ENCODE data around the gene ACAT2.

Gene ACAT2

DNA sequence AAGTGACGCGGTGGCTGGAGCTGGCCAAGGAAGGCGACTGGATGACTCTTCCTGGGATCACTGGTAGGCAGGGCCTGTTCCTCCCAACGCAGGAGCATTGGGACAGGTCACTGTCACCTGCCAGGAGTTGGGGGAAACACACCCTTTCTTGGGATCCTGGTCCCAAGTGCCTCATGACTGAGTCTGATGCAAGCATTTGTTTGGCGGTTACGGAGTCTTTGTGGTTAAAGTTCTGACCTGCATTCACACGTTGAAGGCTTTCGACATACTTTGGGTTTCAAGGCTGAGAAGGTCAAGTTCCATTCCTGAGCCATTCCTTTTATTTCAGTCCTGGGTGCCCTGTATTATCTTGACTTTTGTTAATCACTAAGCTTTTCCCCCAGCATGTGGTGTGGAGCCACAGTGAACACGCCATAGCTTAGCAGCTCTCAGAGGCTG is 44.2 kb downstream of the ACAT2 start (continued):
- TF ChIP-seq, protein P1, sequence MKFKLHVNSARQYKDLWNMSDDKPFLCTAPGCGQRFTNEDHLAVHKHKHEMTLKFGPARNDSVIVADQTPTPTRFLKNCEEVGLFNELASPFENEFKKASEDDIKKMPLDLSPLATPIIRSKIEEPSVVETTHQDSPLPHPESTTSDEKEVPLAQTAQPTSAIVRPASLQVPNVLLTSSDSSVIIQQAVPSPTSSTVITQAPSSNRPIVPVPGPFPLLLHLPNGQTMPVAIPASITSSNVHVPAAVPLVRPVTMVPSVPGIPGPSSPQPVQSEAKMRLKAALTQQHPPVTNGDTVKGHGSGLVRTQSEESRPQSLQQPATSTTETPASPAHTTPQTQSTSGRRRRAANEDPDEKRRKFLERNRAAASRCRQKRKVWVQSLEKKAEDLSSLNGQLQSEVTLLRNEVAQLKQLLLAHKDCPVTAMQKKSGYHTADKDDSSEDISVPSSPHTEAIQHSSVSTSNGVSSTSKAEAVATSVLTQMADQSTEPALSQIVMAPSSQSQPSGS (tag by site-specific recombination; IDR thresholded peaks at IDR 0.05; ENCODE audit: low read depth), result no peak
- TF ChIP-seq KLF9 (tag by site-specific recombination; IDR thresholded peaks at IDR 0.05; ENCODE audit: low read depth) (no peak), ZNF140 (tag by site-specific recombination; IDR thresholded peaks at IDR 0.05) (no peak), ZNF518A (tag by site-specific recombination; conservative IDR thresholded peaks at IDR 0.05; ENCODE audit: low read depth) (no peak), ZNF571 (tag by site-specific recombination; IDR thresholded peaks at IDR 0.05) (no peak), ZNF114 (tag by site-specific recombination; IDR thresholded peaks at IDR 0.05) (no peak), ZNF202 (tag by site-specific recombination; IDR thresholded peaks at IDR 0.05; ENCODE audit: borderline replicate concordance) (no peak), ZBTB44 (tag by site-specific recombination; IDR thresholded peaks at IDR 0.05) (no peak), KLF16 (tag by site-specific recombination; IDR thresholded peaks at IDR 0.05) (no peak)
- TF ChIP-seq, protein P2, sequence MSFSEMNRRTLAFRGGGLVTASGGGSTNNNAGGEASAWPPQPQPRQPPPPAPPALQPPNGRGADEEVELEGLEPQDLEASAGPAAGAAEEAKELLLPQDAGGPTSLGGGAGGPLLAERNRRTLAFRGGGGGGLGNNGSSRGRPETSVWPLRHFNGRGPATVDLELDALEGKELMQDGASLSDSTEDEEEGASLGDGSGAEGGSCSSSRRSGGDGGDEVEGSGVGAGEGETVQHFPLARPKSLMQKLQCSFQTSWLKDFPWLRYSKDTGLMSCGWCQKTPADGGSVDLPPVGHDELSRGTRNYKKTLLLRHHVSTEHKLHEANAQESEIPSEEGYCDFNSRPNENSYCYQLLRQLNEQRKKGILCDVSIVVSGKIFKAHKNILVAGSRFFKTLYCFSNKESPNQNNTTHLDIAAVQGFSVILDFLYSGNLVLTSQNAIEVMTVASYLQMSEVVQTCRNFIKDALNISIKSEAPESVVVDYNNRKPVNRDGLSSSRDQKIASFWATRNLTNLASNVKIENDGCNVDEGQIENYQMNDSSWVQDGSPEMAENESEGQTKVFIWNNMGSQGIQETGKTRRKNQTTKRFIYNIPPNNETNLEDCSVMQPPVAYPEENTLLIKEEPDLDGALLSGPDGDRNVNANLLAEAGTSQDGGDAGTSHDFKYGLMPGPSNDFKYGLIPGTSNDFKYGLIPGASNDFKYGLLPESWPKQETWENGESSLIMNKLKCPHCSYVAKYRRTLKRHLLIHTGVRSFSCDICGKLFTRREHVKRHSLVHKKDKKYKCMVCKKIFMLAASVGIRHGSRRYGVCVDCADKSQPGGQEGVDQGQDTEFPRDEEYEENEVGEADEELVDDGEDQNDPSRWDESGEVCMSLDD (tag by site-specific recombination; IDR thresholded peaks at IDR 0.05), result no peak

DNA sequence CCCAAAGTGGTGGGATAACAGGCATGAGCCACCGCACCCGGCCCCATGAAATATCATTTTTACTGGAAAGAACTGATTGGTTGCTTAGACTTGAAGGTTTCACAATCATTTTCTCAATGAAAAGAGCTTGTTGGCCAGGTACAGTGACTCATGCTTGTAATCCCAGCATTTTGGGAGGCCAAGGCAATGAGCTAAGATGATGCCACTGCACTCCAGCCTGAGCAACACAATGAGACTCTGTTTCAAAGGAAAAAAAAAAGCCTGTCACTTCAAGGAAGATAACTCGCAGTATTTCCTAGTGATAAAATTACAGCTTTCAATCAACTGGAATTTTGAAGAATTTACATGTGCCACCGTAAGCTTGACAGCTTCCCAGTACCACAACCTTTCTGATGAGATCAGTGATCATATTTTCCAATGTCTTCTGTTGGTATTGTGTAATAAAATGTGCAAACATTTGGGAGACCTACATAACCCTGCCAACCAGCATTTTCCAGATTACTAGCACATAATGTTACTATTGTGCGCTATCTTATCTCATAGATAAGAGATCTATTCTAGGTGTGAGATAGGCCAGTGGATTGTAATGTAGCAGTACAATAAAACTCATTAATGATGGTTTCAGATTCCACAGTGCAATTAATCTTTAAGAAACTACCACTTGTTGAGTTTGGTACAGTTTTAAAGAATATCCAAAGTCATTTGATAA is 45.5 kb downstream of the ACAT2 start:
- Histone ChIP-seq H3K9me3 (ENCODE audit: control insufficient read depth, insufficient read depth, low read depth, low read length) (no peaks in the 10 kb centered on the region), H3K27ac (ENCODE audit: extremely low read depth, low read depth, low read length) (no peak overlapping the region), H3K36me3 (ENCODE audit: control insufficient read depth in 2 of 2, insufficient read depth in 1 of 2, low read length in 2 of 2) (no peaks in the 10 kb centered on the region), H3K4me1 (ENCODE audit: control insufficient read depth, insufficient read depth, low read length) (peaks cover 4% of the 10 kb centered on the region), H3K4me3 (ENCODE audit: low read depth, low read length) (no peak overlapping the region)
- CTCF ChIA-PET, result no interaction called here
- POLR2A ChIA-PET, result interaction anchor here (0.6 to 5.7 kb wide), 4 partner anchors 17 to 194 kb away, joined by 3 to 47 read pairs (median 4); partner anchors contain the start of genes MRPL18 and TCP1
- TF ChIP-seq, protein P3, sequence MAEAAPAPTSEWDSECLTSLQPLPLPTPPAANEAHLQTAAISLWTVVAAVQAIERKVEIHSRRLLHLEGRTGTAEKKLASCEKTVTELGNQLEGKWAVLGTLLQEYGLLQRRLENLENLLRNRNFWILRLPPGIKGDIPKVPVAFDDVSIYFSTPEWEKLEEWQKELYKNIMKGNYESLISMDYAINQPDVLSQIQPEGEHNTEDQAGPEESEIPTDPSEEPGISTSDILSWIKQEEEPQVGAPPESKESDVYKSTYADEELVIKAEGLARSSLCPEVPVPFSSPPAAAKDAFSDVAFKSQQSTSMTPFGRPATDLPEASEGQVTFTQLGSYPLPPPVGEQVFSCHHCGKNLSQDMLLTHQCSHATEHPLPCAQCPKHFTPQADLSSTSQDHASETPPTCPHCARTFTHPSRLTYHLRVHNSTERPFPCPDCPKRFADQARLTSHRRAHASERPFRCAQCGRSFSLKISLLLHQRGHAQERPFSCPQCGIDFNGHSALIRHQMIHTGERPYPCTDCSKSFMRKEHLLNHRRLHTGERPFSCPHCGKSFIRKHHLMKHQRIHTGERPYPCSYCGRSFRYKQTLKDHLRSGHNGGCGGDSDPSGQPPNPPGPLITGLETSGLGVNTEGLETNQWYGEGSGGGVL (tag by site-specific recombination; IDR thresholded peaks at IDR 0.05), result peak; percentile 50; the same call in 1 of the 2 replicates
- no peak for TF ChIP-seq ZBTB44 (tag by site-specific recombination; IDR thresholded peaks at IDR 0.05)
- no peak for TF ChIP-seq ZNF114 (tag by site-specific recombination; IDR thresholded peaks at IDR 0.05)
- TF ChIP-seq ZNF404 (tag by site-specific recombination; IDR thresholded peaks at IDR 0.05), result no peak
- no peak for TF ChIP-seq ZNF645 (tag by site-specific recombination; IDR thresholded peaks at IDR 0.05)
- no peak for TF ChIP-seq ZNF354C (tag by site-specific recombination; IDR thresholded peaks at IDR 0.05; ENCODE audit: borderline replicate concordance, low read depth)
- peak; percentile 81 for TF ChIP-seq PRDM4 (tag by site-specific recombination; IDR thresholded peaks at IDR 0.05)
